ENCODE data around the gene AKIRIN2.

The AKIRIN2 gene

DNA sequence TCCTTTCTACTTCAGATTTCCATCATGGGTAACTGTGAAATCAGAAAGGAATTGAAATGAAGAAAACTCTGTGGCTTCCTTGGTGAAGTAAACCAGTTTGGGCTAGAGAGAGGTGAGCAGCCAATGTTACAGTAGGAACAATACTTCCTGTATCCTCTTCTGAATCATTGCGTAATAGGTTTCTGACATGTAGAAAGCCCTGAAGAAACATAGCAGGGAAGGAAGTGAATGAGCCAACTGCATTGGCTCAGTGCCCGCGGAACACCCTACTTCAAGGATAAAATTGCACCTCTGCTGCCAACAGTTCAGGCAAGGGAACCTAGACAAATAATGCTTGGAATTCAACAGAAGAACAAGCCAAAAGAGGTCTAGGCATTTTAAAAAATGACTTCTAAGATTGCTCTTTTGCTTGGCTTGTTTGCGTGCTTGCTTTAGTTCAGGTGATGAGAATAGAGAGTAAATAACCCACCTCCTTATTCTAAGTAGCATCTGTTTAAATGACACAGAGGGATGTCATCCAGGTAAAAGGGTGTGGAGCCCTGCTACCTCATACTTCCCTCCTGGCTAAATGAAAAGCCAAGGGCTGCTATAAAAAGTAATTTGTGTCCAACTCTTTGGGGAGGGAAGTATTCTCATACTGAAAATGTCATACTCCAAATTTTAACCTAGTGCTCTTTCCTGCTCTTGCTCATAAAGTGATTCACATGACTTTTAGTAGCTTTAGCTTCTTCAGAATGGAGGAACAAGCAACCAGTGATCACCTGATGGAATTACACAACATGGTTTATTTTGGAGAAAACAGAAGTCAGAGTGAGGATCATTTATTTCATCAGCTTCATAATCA is 30.0 kb upstream of the AKIRIN2 start:
- H3K36me3 ChIP-seq (ENCODE audit: control insufficient read depth in 1 of 2, insufficient read depth in 2 of 2, low read length in 2 of 2), result no peaks in the 10 kb centered on the region
- no peak overlapping the region for H3K4me3 ChIP-seq (ENCODE audit: low read depth in 1 of 2, low read length in 2 of 2)
- no peak overlapping the region for H3K9ac ChIP-seq (ENCODE audit: low read depth in 1 of 2, low read length in 2 of 2)
- H3K9me3 ChIP-seq (ENCODE audit: control insufficient read depth in 1 of 2, low read length in 2 of 2), result no peaks in the 10 kb centered on the region
- H3K27ac ChIP-seq (ENCODE audit: low read depth, low read length), result peak overlapping the region; percentile 2
- H3K27me3 ChIP-seq (ENCODE audit: control insufficient read depth in 1 of 2, insufficient read depth in 2 of 2, low read length in 2 of 2), result no peaks in the 10 kb centered on the region
- H3K4me1 ChIP-seq (ENCODE audit: control insufficient read depth in 1 of 2, insufficient read depth in 2 of 2, low read length in 2 of 2), result peaks cover 12 to 15% of the 10 kb centered on the region in 2 donors

DNA sequence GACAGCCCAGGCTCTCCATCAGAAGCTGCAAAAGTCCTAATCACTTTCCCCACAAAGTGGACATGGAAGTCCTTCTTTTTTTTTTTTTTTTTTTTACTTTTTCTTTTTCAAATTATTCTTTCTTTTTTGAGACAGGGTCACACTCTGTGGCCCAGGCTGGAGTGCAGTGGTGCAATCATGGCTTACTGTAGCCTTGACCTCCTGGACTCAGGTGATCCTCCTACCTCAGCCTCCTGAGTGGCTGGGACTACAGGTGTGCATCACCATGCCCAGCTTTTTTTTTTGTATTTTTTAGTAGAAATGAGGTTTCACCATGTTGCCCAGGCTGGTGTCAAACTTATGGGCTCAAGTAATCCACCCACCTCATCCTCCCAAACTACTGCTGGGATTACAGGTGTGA is 29.0 kb upstream of the AKIRIN2 start:
- Histone ChIP-seq H3K4me3 (ENCODE audit: low read depth in 1 of 2, low read length in 2 of 2) (no peak overlapping the region), H3K9ac (ENCODE audit: low read depth in 1 of 2, low read length in 2 of 2) (no peak overlapping the region), H3K36me3 (ENCODE audit: control insufficient read depth in 1 of 2, insufficient read depth in 2 of 2, low read length in 2 of 2) (no peaks in the 10 kb centered on the region), H3K9me3 (ENCODE audit: control insufficient read depth in 1 of 2, low read length in 2 of 2) (no peaks in the 10 kb centered on the region), H3K4me1 (ENCODE audit: control insufficient read depth in 1 of 2, insufficient read depth in 2 of 2, low read length in 2 of 2) (peaks cover 12 to 14% of the 10 kb centered on the region in 2 donors), H3K27ac (ENCODE audit: low read depth, low read length) (no peak overlapping the region), H3K27me3 (ENCODE audit: control insufficient read depth in 1 of 2, insufficient read depth in 2 of 2, low read length in 2 of 2) (no peaks in the 10 kb centered on the region)

- H3K9me3 ChIP-seq (ENCODE audit: control insufficient read depth in 1 of 2, low read length in 2 of 2), result no peaks in the 10 kb centered on the region
- H3K4me3 ChIP-seq (ENCODE audit: low read depth in 1 of 2, low read length in 2 of 2), result no peak overlapping the region
- H3K27ac ChIP-seq (ENCODE audit: low read depth, low read length), result no peak overlapping the region
- H3K4me1 ChIP-seq (ENCODE audit: control insufficient read depth in 1 of 2, insufficient read depth in 2 of 2, low read length in 2 of 2), result peaks cover 12 to 14% of the 10 kb centered on the region in 2 donors
- H3K27me3 ChIP-seq (ENCODE audit: control insufficient read depth in 1 of 2, insufficient read depth in 2 of 2, low read length in 2 of 2), result no peaks in the 10 kb centered on the region
- no peak overlapping the region for H3K9ac ChIP-seq (ENCODE audit: low read depth in 1 of 2, low read length in 2 of 2)
- H3K36me3 ChIP-seq (ENCODE audit: control insufficient read depth in 1 of 2, insufficient read depth in 2 of 2, low read length in 2 of 2), result no peaks in the 10 kb centered on the region
Observed at GRCh38 chr6:87729965-87730719, 28.1 kb upstream of the AKIRIN2 start.

DNA sequence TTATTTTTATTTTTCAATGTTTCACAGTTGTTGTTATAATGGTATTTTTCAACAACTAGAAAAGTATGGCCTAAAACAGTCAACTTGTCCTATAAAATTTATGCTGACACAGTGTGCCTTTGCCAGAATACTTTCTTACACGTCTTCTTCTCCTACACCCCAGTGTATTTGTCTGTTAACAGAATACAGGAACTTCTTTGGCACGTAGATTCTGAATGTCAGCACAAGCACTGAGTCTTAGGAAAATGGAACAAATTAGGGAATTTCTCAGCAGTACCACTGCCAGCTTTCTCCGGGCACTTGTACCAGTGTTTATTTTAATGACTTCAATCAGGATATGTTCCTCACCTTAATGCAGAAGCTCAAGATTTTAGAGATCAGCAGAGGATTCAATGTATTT is 26.7 kb upstream of the AKIRIN2 start:
- Histone ChIP-seq H3K4me3 (ENCODE audit: low read depth in 1 of 2, low read length in 2 of 2) (no peak overlapping the region), H3K27ac (ENCODE audit: low read depth, low read length) (no peak overlapping the region), H3K27me3 (ENCODE audit: control insufficient read depth in 1 of 2, insufficient read depth in 2 of 2, low read length in 2 of 2) (no peaks in the 10 kb centered on the region), H3K9ac (ENCODE audit: low read depth in 1 of 2, low read length in 2 of 2) (no peak overlapping the region), H3K36me3 (ENCODE audit: control insufficient read depth in 1 of 2, insufficient read depth in 2 of 2, low read length in 2 of 2) (no peaks in the 10 kb centered on the region), H3K9me3 (ENCODE audit: control insufficient read depth in 1 of 2, low read length in 2 of 2) (no peaks in the 10 kb centered on the region), H3K4me1 (ENCODE audit: control insufficient read depth in 1 of 2, insufficient read depth in 2 of 2, low read length in 2 of 2) (peaks cover 12 to 22% of the 10 kb centered on the region in 2 donors)

DNA sequence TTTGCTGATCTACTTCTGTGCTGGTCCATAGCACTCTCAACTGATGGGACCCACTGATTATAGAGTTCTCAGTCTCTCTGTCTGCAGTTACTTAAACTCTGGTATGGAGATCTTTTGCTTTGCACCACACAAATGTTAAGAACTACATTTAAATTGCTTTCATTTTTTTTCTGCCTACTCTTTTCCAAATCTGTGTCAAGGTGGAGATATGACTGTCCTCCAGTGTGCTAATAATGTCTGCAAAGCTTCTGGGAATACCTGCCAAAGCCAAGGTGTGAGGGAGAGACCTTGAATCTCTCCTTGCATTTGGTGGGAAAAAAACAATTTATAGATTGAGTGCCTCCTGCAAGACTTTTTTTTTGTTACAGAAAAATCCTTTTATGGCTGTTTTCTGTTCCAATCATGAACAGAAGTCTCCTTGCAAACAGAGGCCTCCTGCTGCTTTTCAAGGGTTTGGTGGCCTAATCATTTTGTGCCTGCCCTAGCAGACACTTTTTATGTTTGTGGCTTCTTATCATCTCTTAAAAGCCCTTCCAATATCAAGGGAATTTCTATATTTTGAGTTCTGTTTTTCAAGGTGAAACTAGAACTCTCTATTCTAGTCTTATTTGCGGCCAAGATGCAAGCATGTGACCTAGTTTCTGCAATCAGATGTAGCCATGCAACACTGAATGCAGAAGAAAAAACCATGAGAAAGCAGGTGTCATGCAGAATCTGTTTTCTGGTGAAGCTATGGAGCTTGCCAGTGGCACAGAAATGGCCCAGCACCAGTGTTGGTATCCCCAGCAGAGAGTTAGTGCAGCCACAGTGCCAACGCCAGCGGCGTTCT is 23.2 kb upstream of the AKIRIN2 start:
- Histone ChIP-seq H3K27me3 (ENCODE audit: control insufficient read depth in 1 of 2, insufficient read depth in 2 of 2, low read length in 2 of 2) (no peaks in the 10 kb centered on the region), H3K9me3 (ENCODE audit: control insufficient read depth in 1 of 2, low read length in 2 of 2) (no peaks in the 10 kb centered on the region), H3K36me3 (ENCODE audit: control insufficient read depth in 1 of 2, insufficient read depth in 2 of 2, low read length in 2 of 2) (no peaks in the 10 kb centered on the region), H3K4me3 (ENCODE audit: low read depth in 1 of 2, low read length in 2 of 2) (no peak overlapping the region), H3K4me1 (ENCODE audit: control insufficient read depth in 1 of 2, insufficient read depth in 2 of 2, low read length in 2 of 2) (peaks cover 8 to 16% of the 10 kb centered on the region in 2 donors), H3K9ac (ENCODE audit: low read depth in 1 of 2, low read length in 2 of 2) (no peak overlapping the region), H3K27ac (ENCODE audit: low read depth, low read length) (no peak overlapping the region)

- no peak overlapping the region for H3K27ac ChIP-seq (ENCODE audit: low read depth, low read length)
- no peaks in the 10 kb centered on the region for H3K36me3 ChIP-seq (ENCODE audit: control insufficient read depth in 1 of 2, insufficient read depth in 2 of 2, low read length in 2 of 2)
- H3K9ac ChIP-seq (ENCODE audit: low read depth in 1 of 2, low read length in 2 of 2), result no peak overlapping the region
- H3K4me1 ChIP-seq (ENCODE audit: control insufficient read depth in 1 of 2, insufficient read depth in 2 of 2, low read length in 2 of 2), result peaks cover 8 to 21% of the 10 kb centered on the region in 2 donors
- H3K4me3 ChIP-seq (ENCODE audit: low read depth in 1 of 2, low read length in 2 of 2), result no peak overlapping the region
- no peaks in the 10 kb centered on the region for H3K9me3 ChIP-seq (ENCODE audit: control insufficient read depth in 1 of 2, low read length in 2 of 2)
- no peaks in the 10 kb centered on the region for H3K27me3 ChIP-seq (ENCODE audit: control insufficient read depth in 1 of 2, insufficient read depth in 2 of 2, low read length in 2 of 2)
Observed at GRCh38 chr6:87723170-87724078, 21.4 kb upstream of the AKIRIN2 start.

DNA sequence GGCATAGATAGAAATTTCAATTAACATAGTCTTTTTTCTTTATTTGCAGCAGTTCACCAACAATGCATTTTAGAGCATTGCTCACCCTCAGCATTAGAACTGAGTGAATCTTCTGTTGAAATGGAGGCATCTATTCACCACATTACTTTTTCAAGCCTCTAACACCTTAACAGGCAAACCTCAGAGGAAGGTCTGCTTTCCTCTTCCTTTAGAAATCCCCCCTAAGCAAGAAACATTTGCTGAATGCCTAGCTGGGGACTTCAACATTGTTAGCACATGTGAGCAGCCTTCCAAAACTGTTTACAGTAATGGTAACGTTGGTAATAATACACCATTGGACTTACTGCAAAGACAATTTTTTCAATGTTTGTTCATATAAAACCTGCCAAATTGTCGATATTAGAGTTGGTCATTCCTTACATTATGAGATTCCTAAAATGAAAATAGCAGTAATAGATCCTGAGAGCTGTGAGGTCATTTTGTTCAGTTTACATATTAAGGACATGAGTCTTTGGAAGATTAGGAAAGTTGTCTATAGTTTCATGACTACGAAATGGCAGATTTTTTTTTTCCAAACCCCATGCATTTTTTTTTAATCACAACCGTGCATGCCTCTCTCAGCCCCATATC is 20.6 kb upstream of the AKIRIN2 start:
- Histone ChIP-seq H3K27ac (ENCODE audit: low read depth, low read length) (no peak overlapping the region), H3K4me3 (ENCODE audit: low read depth in 1 of 2, low read length in 2 of 2) (no peak overlapping the region), H3K4me1 (ENCODE audit: control insufficient read depth in 1 of 2, insufficient read depth in 2 of 2, low read length in 2 of 2) (peaks cover 8 to 21% of the 10 kb centered on the region in 2 donors), H3K9me3 (ENCODE audit: control insufficient read depth in 1 of 2, low read length in 2 of 2) (no peaks in the 10 kb centered on the region), H3K36me3 (ENCODE audit: control insufficient read depth in 1 of 2, insufficient read depth in 2 of 2, low read length in 2 of 2) (no peaks in the 10 kb centered on the region), H3K27me3 (ENCODE audit: control insufficient read depth in 1 of 2, insufficient read depth in 2 of 2, low read length in 2 of 2) (no peaks in the 10 kb centered on the region), H3K9ac (ENCODE audit: low read depth in 1 of 2, low read length in 2 of 2) (no peak overlapping the region)

- Histone ChIP-seq H3K9ac (ENCODE audit: low read depth in 1 of 2, low read length in 2 of 2) (no peak overlapping the region), H3K36me3 (ENCODE audit: control insufficient read depth in 1 of 2, insufficient read depth in 2 of 2, low read length in 2 of 2) (no peaks in the 10 kb centered on the region), H3K4me1 (ENCODE audit: control insufficient read depth in 1 of 2, insufficient read depth in 2 of 2, low read length in 2 of 2) (peaks cover 8 to 21% of the 10 kb centered on the region in 2 donors), H3K9me3 (ENCODE audit: control insufficient read depth in 1 of 2, low read length in 2 of 2) (no peaks in the 10 kb centered on the region), H3K4me3 (ENCODE audit: low read depth in 1 of 2, low read length in 2 of 2) (no peak overlapping the region), H3K27me3 (ENCODE audit: control insufficient read depth in 1 of 2, insufficient read depth in 2 of 2, low read length in 2 of 2) (no peaks in the 10 kb centered on the region), H3K27ac (ENCODE audit: low read depth, low read length) (no peak overlapping the region)
Observed at GRCh38 chr6:87721311-87721710, 19.3 kb upstream of the AKIRIN2 start.
